ENCODE measurements around the gene GRK3. TPM values are rescaled to one million over a fixed set of nuclear protein-coding genes. Genes with fewer than 3 reads are reported as not detected.
"Not testable (repeated sequence)": the region's sequence is repeated elsewhere in the genome, so short reads cannot be mapped to it uniquely, and the experiment has no call there.

The GRK3 gene
- total and polyA plus RNA-seq, 10 of the 15 experiments (the other 5 are each of a cell fraction or from before 2014, with no cell fraction given): 3.1 to 35.1 (median 14.7) TPM

DNA sequence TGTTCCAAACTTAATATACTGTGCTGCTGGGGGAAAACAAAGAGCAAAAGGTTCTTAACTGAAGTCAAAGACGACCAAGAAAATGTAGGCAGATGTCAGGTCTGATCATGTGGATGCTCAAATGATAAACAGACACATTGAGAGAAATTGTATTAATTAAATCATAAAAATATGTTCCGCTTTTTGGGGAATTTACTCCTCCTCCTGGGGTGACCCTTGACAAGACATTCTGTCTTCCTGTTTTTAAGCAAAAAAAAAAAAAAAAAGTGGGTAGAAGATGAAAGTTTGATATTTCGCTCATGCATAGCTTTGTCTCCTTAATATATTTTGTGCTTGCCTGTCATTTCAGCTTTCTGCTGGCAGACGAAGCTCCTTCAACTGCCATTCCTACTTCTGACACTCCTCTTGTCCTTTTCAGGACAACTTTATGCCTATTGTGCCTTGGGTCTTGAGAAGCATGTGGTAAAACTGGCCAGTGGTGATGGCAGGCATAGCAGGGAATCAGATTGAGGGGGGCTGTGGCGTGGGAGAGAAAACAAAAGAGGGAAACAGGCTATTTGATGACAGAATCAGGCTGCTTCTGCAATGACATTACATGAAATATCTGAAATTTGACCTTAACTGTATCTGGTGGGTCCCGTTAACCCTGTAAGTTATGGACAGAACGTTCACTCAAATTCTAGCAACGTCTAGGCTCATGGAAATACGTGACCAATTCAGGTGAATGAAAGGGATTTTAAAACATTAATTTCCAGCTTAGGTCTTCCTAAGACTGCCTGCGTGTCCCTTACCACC, 1.3 kb upstream of the GRK3 start:
- DNase-seq (ENCODE audit: low read depth, low spot score); intact Hi-C loops (cut with micrococcal nuclease; ENCODE audit: unreplicated experiment); ATAC-seq; H4K20me1 ChIP-seq (ENCODE audit: control insufficient read depth, insufficient read depth); H3K9me3 ChIP-seq (replicated peaks; ENCODE audit: control insufficient read depth, insufficient read depth, low read length); H3K36me3 ChIP-seq (ENCODE audit: control insufficient read depth in 2 of 2, insufficient read depth in 2 of 2, low read length in 1 of 2); FAIRE-seq; in situ Hi-C loops (cut with MboI); H3K27me3 ChIP-seq (replicated peaks in 1 of 2; ENCODE audit: control insufficient read depth in 2 of 2, insufficient read depth in 2 of 2, low read length in 1 of 2): not testable (repeated sequence)
- ChIA-PET RAD21 (ENCODE audit: unreplicated experiment) (interaction anchor here (0.6 to 14.7 kb wide), 9 partner anchors 10 to 196 kb away, joined by 3 to 202 read pairs (median 6); no protein-coding TSS in a partner anchor), POLR2A (interaction anchor here (0.6 to 2.0 kb wide), 8 partner anchors 10 to 163 kb away, joined by 3 to 7 read pairs (median 3); no protein-coding TSS in a partner anchor), SMC1A (ENCODE audit: uncharacterized antibody, unreplicated experiment) (interaction anchor here (0.7 to 12.1 kb wide), 8 partner anchors 10 to 209 kb away, joined by 3 to 170 read pairs (median 4); no protein-coding TSS in a partner anchor), CTCF (interaction anchor here (0.6 to 8.6 kb wide), 9 partner anchors 9 to 210 kb away, joined by 3 to 89 read pairs (median 4); no protein-coding TSS in a partner anchor)
- WGBS (ENCODE audit: insufficient coverage, insufficient replicate concordance, low lambda C conversion rate, missing lambda C conversion rate): 16% methylated on average over 10 of the region's 10 CpGs
- TSS peak; percentile 85 for BruUV-seq (replicated peaks)
- Histone ChIP-seq H3K4me1 (ENCODE audit: control insufficient read depth, insufficient read depth, low read length) (peaks cover 22% of the 10 kb centered on the region), H2AFZ (ENCODE audit: control insufficient read depth, low read depth, low read length) (peak overlapping the region; percentile 11; the same call in 1 of the 2 replicates), H3K9ac (ENCODE audit: control insufficient read depth, insufficient read depth, low read length) (peak overlapping the region; percentile 21; the same call in 1 of the 2 replicates), H3K27ac (ENCODE audit: control insufficient read depth, insufficient read depth) (peak overlapping the region; percentile 64), H3K4me3 (peak overlapping the region; percentile 85), H3K4me2 (ENCODE audit: control insufficient read depth, insufficient read depth) (peak overlapping the region; percentile 94), H3K79me2 (ENCODE audit: control insufficient read depth, insufficient read depth, low read length) (peaks cover 30% of the 10 kb centered on the region)
- TF ChIP-seq DPF2 (IDR thresholded peaks at IDR 0.05): 0 out of 2 replicates have a peak, but pooled peaks have one; percentile 2

DNA sequence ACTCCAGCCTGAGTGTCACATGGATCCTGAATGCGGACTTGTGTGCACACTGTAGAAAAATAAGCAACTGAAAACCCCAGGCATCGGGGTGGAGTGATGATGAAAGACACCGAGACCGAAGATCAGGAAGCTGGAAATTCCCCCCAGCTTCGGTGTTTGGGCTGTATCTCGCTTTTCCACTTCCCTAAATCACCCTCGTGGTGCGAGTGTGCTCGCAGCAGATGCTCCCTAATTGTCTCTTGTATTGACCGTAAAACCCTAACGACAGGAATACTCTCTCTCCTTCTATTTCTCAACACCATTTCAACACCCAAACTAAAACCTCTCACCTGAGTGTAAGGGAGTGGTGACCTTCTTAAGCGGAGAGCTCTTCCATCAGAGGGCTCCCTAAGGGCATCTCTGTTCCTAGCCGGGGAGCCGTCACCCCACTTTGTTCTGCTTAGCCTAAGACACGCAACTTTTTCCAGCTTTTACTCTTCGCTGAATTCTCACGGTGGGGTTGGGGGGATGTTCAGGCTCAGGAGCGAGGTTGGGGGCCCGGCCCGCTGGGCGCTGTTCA, 635 bp upstream of the GRK3 start:
- SMC1A ChIA-PET (ENCODE audit: uncharacterized antibody, unreplicated experiment): interaction anchor here (0.8 to 12.1 kb wide), 9 partner anchors 9 to 209 kb away, joined by 3 to 170 read pairs (median 4); no protein-coding TSS in a partner anchor
- DNase-seq (ENCODE audit: low read depth, low spot score) (no peak), ATAC-seq (peak; percentile 47), FAIRE-seq (no peak)
- CTCF ChIA-PET: interaction anchor here (0.6 to 8.6 kb wide), 7 partner anchors 9 to 209 kb away, joined by 3 to 89 read pairs (median 4); no protein-coding TSS in a partner anchor
- RAD21 ChIA-PET (ENCODE audit: unreplicated experiment): interaction anchor here (0.6 to 14.7 kb wide), 9 partner anchors 9 to 196 kb away, joined by 3 to 202 read pairs (median 6); no protein-coding TSS in a partner anchor
- Histone ChIP-seq H3K27ac (ENCODE audit: control insufficient read depth, insufficient read depth) (peak overlapping the region; percentile 77), H2AFZ (ENCODE audit: control insufficient read depth, low read depth, low read length) (peak overlapping the region; percentile 85), H3K9me3 (replicated peaks; ENCODE audit: control insufficient read depth, insufficient read depth, low read length) (no peaks in the 10 kb centered on the region), H3K36me3 (ENCODE audit: control insufficient read depth in 2 of 2, insufficient read depth in 2 of 2, low read length in 1 of 2) (no peaks in the 10 kb centered on the region), H3K79me2 (ENCODE audit: control insufficient read depth, insufficient read depth, low read length) (peaks cover 37% of the 10 kb centered on the region), H4K20me1 (ENCODE audit: control insufficient read depth, insufficient read depth) (no peaks in the 10 kb centered on the region), H3K4me2 (ENCODE audit: control insufficient read depth, insufficient read depth) (peak overlapping the region; percentile 94), H3K4me3 (peak overlapping the region; percentile 85), H3K4me1 (ENCODE audit: control insufficient read depth, insufficient read depth, low read length) (peaks cover 25% of the 10 kb centered on the region), H3K27me3 (replicated peaks in 1 of 2; ENCODE audit: control insufficient read depth in 2 of 2, insufficient read depth in 2 of 2, low read length in 1 of 2) (no peaks in the 10 kb centered on the region), H3K9ac (ENCODE audit: control insufficient read depth, insufficient read depth, low read length) (peak overlapping the region; percentile 81)
- in situ Hi-C loops (cut with MboI) (no loop called here), intact Hi-C loops (cut with micrococcal nuclease; ENCODE audit: unreplicated experiment) (loop anchor here (1.0 kb wide), 1 partner anchor 102 kb away; no protein-coding TSS in a partner anchor)
- BruUV-seq (replicated peaks): no TSS peak
- WGBS (ENCODE audit: insufficient coverage, insufficient replicate concordance, low lambda C conversion rate, missing lambda C conversion rate): 3% methylated on average over 21 of the region's 21 CpGs
- POLR2A ChIA-PET: interaction anchor here (0.6 to 2.2 kb wide), 9 partner anchors 9 to 162 kb away, joined by 3 to 7 read pairs (median 3); no protein-coding TSS in a partner anchor
- TF ChIP-seq EED (IDR thresholded peaks at IDR 0.05; ENCODE audit: low read depth) (peak; percentile 86), YY1 (IDR thresholded peaks at IDR 0.05; ENCODE audit: low read depth, low read length) (no peak), YBX1 (IDR thresholded peaks at IDR 0.05) (no peak), ZNF687 (IDR thresholded peaks at IDR 0.05) (peak; percentile 24; the same call in 1 of the 2 replicates), BACH1 (IDR thresholded peaks at IDR 0.05; ENCODE audit: borderline replicate concordance) (peak; percentile 26; the same call in 1 of the 2 replicates), RAD51 (IDR thresholded peaks at IDR 0.05) (peak; percentile 38; the same call in 1 of the 2 replicates), EP300 (IDR thresholded peaks at IDR 0.05; ENCODE audit: borderline replicate concordance in 1 of 2, control insufficient read depth in 1 of 2, low read depth in 2 of 2, low read length in 2 of 2) (peak in 1 of 2 experiments; percentile 39; a peak in 2 of 4 replicates), CREM (IDR thresholded peaks at IDR 0.05; ENCODE audit: low read depth) (peak; percentile 39; the same call in 1 of the 2 replicates), IKZF1 (conservative IDR thresholded peaks at IDR 0.05) (peak; percentile 62)

Data from GM12878 (cell line).